Colonic mucosa (tissue), 4 donors: Measurements from ENCODE around the gene PHYKPL. TPM values are rescaled to one million over a fixed set of nuclear protein-coding genes. Genes with fewer than 3 reads are reported as not detected.

Experiments
- DNase-seq: peaks from one replicate; pipeline ENCODE4 v3.0.0-alpha.2; 2020
- H3K27ac ChIP-seq: fragments of 200-600 bp; one replicate; pipeline ENCODE4 v1.8.0; 2021
- H3K27me3 ChIP-seq: fragments of 200-600 bp; one replicate; pipeline ENCODE4 v1.8.0; 2021
- H3K36me3 ChIP-seq: fragments of 200-600 bp; one replicate; pipeline ENCODE4 v1.8.0; 2021
- H3K4me1 ChIP-seq: fragments of 200-600 bp; one replicate; pipeline ENCODE4 v1.8.0; 2021; ENCODE audit warnings: mild to moderate bottlenecking
- H3K4me3 ChIP-seq: fragments of 200-600 bp; one replicate; pipeline ENCODE4 v1.8.0; 2021
- H3K9ac ChIP-seq, 2 donors: one replicate each; pipeline ENCODE4 v1.7.0; 2013; ENCODE audit warnings: control low read depth in 2 of 2, low read depth in 2 of 2, low read length in 2 of 2
- H3K9me3 ChIP-seq: fragments of 200-600 bp; one replicate; pipeline ENCODE4 v1.8.0; 2021
- intact Hi-C: fragments of 100-400 bp; cut with DNase I; formaldehyde crosslinking; loops from one replicate; pipeline ENCODE4 v1.14.1; 2022
- total RNA-seq, 2 donors: library from RNA; stranded (reverse); fragmentation: NEBNext Ultra II Directional in 1 of 2; extraction: Animal tissue kit (Norgen Biotek cat#: 25700) in 1 of 2; gene quantifications; one replicate each; pipeline ENCODE4 v1.2.1, GENCODE V29; 2021
- TF ChIP-seq, protein P1 (sequence below): fragments of 200-600 bp; IDR thresholded peaks from one replicate; pipeline ENCODE4 v1.8.0; 2022; ENCODE audit warnings: antibody characterized with exemption, mild to moderate bottlenecking
- donor health status: healthy.
- donor health status: DM: no; HTN: no; CAD: no.
- donor health status: DM: no; HTN: no; CAD: no.

The PHYKPL gene
- total RNA-seq, 2 donors from 2014 or later: 101 to 159 TPM

DNA sequence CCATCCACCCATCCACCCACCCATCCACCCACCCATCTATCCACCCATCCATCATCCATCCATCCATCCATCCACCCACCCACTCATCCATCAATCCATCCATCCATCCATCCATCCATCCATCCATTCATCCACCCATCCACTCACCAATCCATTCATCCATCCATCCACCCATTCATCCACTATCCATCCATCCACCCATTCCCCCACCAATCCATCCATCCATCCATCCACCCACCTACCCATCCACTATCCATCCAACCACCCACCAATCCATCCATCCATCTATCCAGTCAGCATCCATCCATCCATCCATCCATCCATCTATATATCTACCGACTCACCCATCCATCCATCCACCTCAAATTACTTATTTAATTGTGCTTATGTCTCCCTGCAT lies 36.9 kb upstream of the PHYKPL start:
- DNase-seq: no peak
- H3K9me3 ChIP-seq: no peaks in the 10 kb centered on the region
- H3K27me3 ChIP-seq: no peaks in the 10 kb centered on the region
- no peaks in the 10 kb centered on the region for H3K4me1 ChIP-seq
- H3K27ac ChIP-seq: no peak overlapping the region
- TF ChIP-seq, protein P1, sequence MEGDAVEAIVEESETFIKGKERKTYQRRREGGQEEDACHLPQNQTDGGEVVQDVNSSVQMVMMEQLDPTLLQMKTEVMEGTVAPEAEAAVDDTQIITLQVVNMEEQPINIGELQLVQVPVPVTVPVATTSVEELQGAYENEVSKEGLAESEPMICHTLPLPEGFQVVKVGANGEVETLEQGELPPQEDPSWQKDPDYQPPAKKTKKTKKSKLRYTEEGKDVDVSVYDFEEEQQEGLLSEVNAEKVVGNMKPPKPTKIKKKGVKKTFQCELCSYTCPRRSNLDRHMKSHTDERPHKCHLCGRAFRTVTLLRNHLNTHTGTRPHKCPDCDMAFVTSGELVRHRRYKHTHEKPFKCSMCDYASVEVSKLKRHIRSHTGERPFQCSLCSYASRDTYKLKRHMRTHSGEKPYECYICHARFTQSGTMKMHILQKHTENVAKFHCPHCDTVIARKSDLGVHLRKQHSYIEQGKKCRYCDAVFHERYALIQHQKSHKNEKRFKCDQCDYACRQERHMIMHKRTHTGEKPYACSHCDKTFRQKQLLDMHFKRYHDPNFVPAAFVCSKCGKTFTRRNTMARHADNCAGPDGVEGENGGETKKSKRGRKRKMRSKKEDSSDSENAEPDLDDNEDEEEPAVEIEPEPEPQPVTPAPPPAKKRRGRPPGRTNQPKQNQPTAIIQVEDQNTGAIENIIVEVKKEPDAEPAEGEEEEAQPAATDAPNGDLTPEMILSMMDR: no peak
- no peak overlapping the region for H3K4me3 ChIP-seq
- intact Hi-C loops: no loop called here
- H3K36me3 ChIP-seq: no peaks in the 10 kb centered on the region
- H3K9ac ChIP-seq: no peak overlapping the region

DNA sequence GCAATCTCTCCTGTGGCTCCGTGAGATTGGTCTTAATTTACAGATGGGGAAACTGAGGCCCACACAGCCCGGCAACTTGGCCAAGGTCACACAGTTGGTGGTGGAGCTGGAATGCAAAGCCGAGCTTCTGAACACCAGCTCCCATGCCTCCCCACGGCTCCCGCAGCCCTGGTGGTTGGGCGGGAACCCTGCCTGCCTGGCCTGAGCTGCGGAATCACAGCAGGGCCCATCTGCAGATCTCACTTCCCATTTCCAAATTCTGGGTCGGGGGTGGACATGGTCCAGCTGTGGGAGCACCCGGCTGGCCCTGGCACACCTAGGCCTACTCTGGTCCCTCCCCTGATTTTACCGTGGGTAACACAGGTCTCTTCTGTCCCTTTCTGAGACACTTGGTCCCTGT lies 35.3 kb upstream of the PHYKPL start:
- no peaks in the 10 kb centered on the region for H3K36me3 ChIP-seq
- DNase-seq: no peak
- no peaks in the 10 kb centered on the region for H3K27me3 ChIP-seq
- H3K4me1 ChIP-seq: no peaks in the 10 kb centered on the region
- TF ChIP-seq, protein P1: no peak
- no peaks in the 10 kb centered on the region for H3K9me3 ChIP-seq
- intact Hi-C loops: no loop called here
- no peak overlapping the region for H3K9ac ChIP-seq
- H3K27ac ChIP-seq: no peak overlapping the region
- H3K4me3 ChIP-seq: no peak overlapping the region

DNA sequence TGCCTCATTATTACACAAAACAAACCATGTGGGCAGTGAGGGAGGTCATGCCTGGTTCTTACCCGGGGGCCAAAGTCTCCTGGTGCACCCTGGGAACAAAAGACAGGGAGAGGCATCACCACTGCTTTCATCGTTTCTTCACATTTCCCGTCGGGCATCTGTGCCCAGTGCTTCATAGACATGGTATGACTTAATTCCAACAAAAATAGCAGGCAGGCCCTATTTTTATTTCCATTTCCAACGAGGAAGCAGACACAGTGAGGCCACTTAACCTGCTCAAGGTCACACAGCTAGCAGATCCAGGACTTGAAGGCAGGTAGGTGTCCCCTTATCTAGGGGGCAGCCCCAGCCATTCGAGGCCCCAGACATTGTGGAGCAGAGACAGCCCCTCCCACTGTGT lies 34.6 kb upstream of the PHYKPL start:
- Histone ChIP-seq H3K27me3 (no peaks in the 10 kb centered on the region), H3K4me1 (no peaks in the 10 kb centered on the region), H3K36me3 (no peaks in the 10 kb centered on the region), H3K4me3 (no peak overlapping the region), H3K9ac (no peak overlapping the region), H3K27ac (no peak overlapping the region), H3K9me3 (no peaks in the 10 kb centered on the region)
- TF ChIP-seq, protein P1: no peak
- DNase-seq: no peak
- intact Hi-C loops: no loop called here

DNA sequence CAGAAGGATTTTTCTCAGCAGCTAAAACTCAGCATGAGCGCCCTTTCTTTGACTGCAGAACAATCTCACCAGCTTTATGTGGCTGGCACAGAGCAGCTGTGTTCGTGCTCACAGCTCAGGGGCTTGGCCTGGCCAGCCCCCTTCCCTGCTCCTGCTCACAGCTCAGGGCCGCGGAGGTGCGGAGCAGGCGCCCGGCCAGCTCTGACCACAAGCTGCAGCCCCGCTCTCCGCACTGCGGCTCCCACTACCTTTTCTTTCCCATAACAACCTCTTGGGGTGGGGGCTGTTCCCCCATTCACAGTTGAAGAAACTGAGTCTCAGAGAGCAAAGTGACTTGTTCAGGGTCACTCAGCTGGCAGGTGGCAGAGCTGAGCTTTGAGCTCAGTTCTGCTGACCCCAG lies 34.0 kb upstream of the PHYKPL start:
- TF ChIP-seq, protein P1: no peak
- Histone ChIP-seq H3K9me3 (no peaks in the 10 kb centered on the region), H3K27me3 (no peaks in the 10 kb centered on the region), H3K27ac (no peak overlapping the region), H3K4me3 (no peak overlapping the region), H3K36me3 (no peaks in the 10 kb centered on the region), H3K4me1 (no peaks in the 10 kb centered on the region), H3K9ac (no peak overlapping the region)
- intact Hi-C loops: no loop called here
- no peak for DNase-seq

DNA sequence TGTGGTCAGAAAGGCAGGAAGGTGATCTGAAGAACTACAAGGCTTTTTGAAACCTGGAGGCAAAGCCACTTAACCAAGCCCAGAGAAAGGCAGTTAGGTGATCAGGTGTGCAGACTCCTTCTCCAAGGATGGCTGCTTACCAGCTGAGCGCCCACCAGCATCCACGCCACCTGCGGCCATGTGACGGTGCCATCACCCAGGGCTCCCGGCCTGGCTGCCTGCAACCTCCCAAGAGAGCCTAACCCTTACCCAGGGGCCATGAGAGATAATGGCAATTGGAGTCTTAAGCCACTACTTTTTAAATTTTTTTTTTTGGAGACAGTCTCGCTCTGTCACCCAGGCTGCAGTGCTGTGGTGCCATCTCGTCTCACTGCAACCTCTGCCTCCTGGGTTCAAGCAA lies 33.1 kb upstream of the PHYKPL start:
- no peak overlapping the region for H3K4me3 ChIP-seq
- H3K36me3 ChIP-seq: no peaks in the 10 kb centered on the region
- TF ChIP-seq, protein P1: no peak
- no peak for DNase-seq
- intact Hi-C loops: no loop called here
- no peak overlapping the region for H3K9ac ChIP-seq
- H3K9me3 ChIP-seq: no peaks in the 10 kb centered on the region
- H3K27ac ChIP-seq: no peak overlapping the region
- H3K27me3 ChIP-seq: no peaks in the 10 kb centered on the region
- H3K4me1 ChIP-seq: no peaks in the 10 kb centered on the region

DNA sequence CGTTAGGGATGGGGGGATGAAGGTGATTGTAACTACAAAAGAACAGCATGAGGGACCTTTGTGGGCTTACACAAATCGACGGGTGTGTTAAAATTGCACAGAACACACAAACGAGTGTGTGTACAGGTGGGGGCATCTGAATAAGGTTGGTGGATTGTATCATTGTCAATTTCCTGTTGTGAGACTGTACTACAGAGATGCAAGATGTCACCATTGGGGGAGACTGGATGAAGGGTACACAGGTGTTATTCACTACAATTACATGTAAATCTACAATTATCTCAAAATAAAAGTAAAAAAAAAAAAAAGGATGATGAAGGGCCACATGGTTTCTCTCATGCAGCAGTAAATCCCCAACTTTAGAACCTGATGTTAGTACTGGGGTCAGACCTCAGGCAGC lies 31.4 kb upstream of the PHYKPL start:
- H3K36me3 ChIP-seq: no peaks in the 10 kb centered on the region
- H3K4me3 ChIP-seq: no peak overlapping the region
- no peaks in the 10 kb centered on the region for H3K4me1 ChIP-seq
- no peak overlapping the region for H3K9ac ChIP-seq
- H3K9me3 ChIP-seq: no peaks in the 10 kb centered on the region
- H3K27me3 ChIP-seq: no peaks in the 10 kb centered on the region
- no peak for DNase-seq
- intact Hi-C loops: no loop called here
- no peak overlapping the region for H3K27ac ChIP-seq
- TF ChIP-seq, protein P1: no peak
